Liver (tissue), 3 donors: Measurements from ENCODE around the gene GIMAP8.

ENCODE experiments used
- CTCF ChIP-seq: fragments of 150-350 bp; IDR thresholded peaks from 2 replicates; pipeline ENCODE4 v1.5.1; 2017; ENCODE audit warnings: improper control_type of control experiment, low read depth, low read length; ENCODE audit not compliant: missing input control
- EGR1 ChIP-seq, 2 donors: IDR thresholded peaks; 2 replicates each; pipeline ENCODE4 v1.6.1; 2016 to 2018; ENCODE audit warnings: antibody characterized with exemption in 2 of 2, low read depth in 2 of 2
- FOXA1 ChIP-seq: IDR thresholded peaks from 2 replicates; pipeline ENCODE4 v1.6.1; 2016; ENCODE audit warnings: antibody characterized with exemption
- GABPA ChIP-seq, 2 donors: IDR thresholded peaks in 1 of 2; conservative IDR thresholded peaks in 1 of 2; 2 replicates each; pipeline ENCODE4 v1.6.1; 2016; ENCODE audit warnings: antibody characterized with exemption in 2 of 2, mild to moderate bottlenecking in 1 of 2, moderate library complexity in 1 of 2
- JUND ChIP-seq, 2 donors: IDR thresholded peaks; 2 replicates each; pipeline ENCODE4 v1.6.1; 2016; ENCODE audit warnings: antibody characterized with exemption in 2 of 2
- MAX ChIP-seq: IDR thresholded peaks from 2 replicates; pipeline ENCODE4 v1.6.1; 2016; ENCODE audit warnings: antibody characterized with exemption
- NR2F2 ChIP-seq: IDR thresholded peaks from 2 replicates; pipeline ENCODE4 v1.6.1; 2016; ENCODE audit warnings: antibody characterized with exemption
- RAD21 ChIP-seq, 2 donors: IDR thresholded peaks; 2 replicates each; pipeline ENCODE4 v1.6.1; 2016; ENCODE audit warnings: antibody characterized with exemption in 2 of 2, mild to moderate bottlenecking in 2 of 2
- REST ChIP-seq: IDR thresholded peaks from 2 replicates; pipeline ENCODE4 v1.6.1; 2016; ENCODE audit warnings: antibody characterized with exemption, mild to moderate bottlenecking
- RXRA ChIP-seq, 2 donors: IDR thresholded peaks; 2 replicates each; pipeline ENCODE4 v1.6.1; 2017 to 2018; ENCODE audit warnings: antibody characterized with exemption in 2 of 2, mild to moderate bottlenecking in 1 of 2
- SP1 ChIP-seq: IDR thresholded peaks from 2 replicates; pipeline ENCODE4 v1.6.1; 2018; ENCODE audit warnings: antibody characterized with exemption, mild to moderate bottlenecking
- TAF1 ChIP-seq: conservative IDR thresholded peaks from 2 replicates; pipeline ENCODE4 v1.6.1; 2016; ENCODE audit warnings: antibody characterized with exemption, mild to moderate bottlenecking
- YY1 ChIP-seq: IDR thresholded peaks from 2 replicates; pipeline ENCODE4 v1.6.1; 2016; ENCODE audit warnings: antibody characterized with exemption, mild to moderate bottlenecking
- ZBTB33 ChIP-seq: IDR thresholded peaks from 2 replicates; pipeline ENCODE4 v1.6.1; 2016; ENCODE audit warnings: antibody characterized with exemption
- donor health status: healthy.
- donor health status: healthy.

- no peak for TF ChIP-seq GABPA (IDR thresholded peaks at IDR 0.05 in 1 of 2, conservative IDR thresholded peaks at IDR 0.05 in 1 of 2)
- no peak for TF ChIP-seq ZBTB33
- TF ChIP-seq JUND (IDR thresholded peaks at IDR 0.05) = no peak
- TF ChIP-seq CTCF = no peak
- TF ChIP-seq TAF1 = no peak
- TF ChIP-seq RXRA (IDR thresholded peaks at IDR 0.05) = no peak
- no peak for TF ChIP-seq EGR1 (IDR thresholded peaks at IDR 0.05; ENCODE audit: low read depth in 2 of 2)
- TF ChIP-seq MAX = no peak
- TF ChIP-seq FOXA1 = no peak
- no peak for TF ChIP-seq SP1
- no peak for TF ChIP-seq YY1
- no peak for TF ChIP-seq REST
- TF ChIP-seq RAD21 (IDR thresholded peaks at IDR 0.05) = no peak
- no peak for TF ChIP-seq NR2F2
Measured at GRCh38 chr7:150428671-150429451, 21.6 kb upstream of the GIMAP8 start.
